NCI-H2107 (cell line): ENCODE measurements around the gene SLC25A13.
"Not testable (repeated sequence)": the region's sequence is repeated elsewhere in the genome, so short reads cannot be mapped to it uniquely, and the experiment has no call there.

Experiments
- DNase-seq: peaks from one replicate; lab custom pipeline; 2025; lab: John Stamatoyannopoulos, UW

SLC25A13 gene

GRCh38 chr7:96297446-96297845, 24.5 kb downstream of the SLC25A13 start:
- not testable (repeated sequence) for DNase-seq

- DNase-seq = not testable (repeated sequence)
Measured at GRCh38 chr7:96293911-96294310, 28.0 kb downstream of the SLC25A13 start.

- no peak for DNase-seq
Measured at GRCh38 chr7:96287559-96287958, 34.3 kb downstream of the SLC25A13 start.

GRCh38 chr7:96287132-96287531, 34.8 kb downstream of the SLC25A13 start:
- no peak for DNase-seq

- no peak for DNase-seq
Measured at GRCh38 chr7:96285579-96285978, 36.3 kb downstream of the SLC25A13 start.

GRCh38 chr7:96284835-96285234, 37.1 kb downstream of the SLC25A13 start:
- no peak for DNase-seq

GRCh38 chr7:96284240-96284639, 37.7 kb downstream of the SLC25A13 start:
- no peak for DNase-seq

- DNase-seq = no peak
Measured at GRCh38 chr7:96282835-96283234, 39.1 kb downstream of the SLC25A13 start.

- DNase-seq = no peak
Measured at GRCh38 chr7:96277921-96278320, 44.0 kb downstream of the SLC25A13 start.

GRCh38 chr7:96276019-96276418, 45.9 kb downstream of the SLC25A13 start:
- no peak for DNase-seq

- no peak for DNase-seq
Measured at GRCh38 chr7:96273716-96274115, 48.2 kb downstream of the SLC25A13 start.

GRCh38 chr7:96269246-96269994, 52.5 kb downstream of the SLC25A13 start:
- DNase-seq = no peak

- DNase-seq = no peak
Measured at GRCh38 chr7:96266580-96266979, 55.3 kb downstream of the SLC25A13 start.

GRCh38 chr7:96266015-96266414, 55.9 kb downstream of the SLC25A13 start:
- no peak for DNase-seq

- no peak for DNase-seq
Measured at GRCh38 chr7:96253964-96254363, 67.9 kb downstream of the SLC25A13 start.

GRCh38 chr7:96253441-96253840, 68.5 kb downstream of the SLC25A13 start:
- DNase-seq = no peak

- no peak for DNase-seq
Measured at GRCh38 chr7:96250776-96251361, 71.0 kb downstream of the SLC25A13 start.

- DNase-seq = no peak
Measured at GRCh38 chr7:96248405-96248804, 73.5 kb downstream of the SLC25A13 start.

- DNase-seq = no peak
Measured at GRCh38 chr7:96246919-96247318, 75.0 kb downstream of the SLC25A13 start.

GRCh38 chr7:96244992-96245292, 77.0 kb downstream of the SLC25A13 start:
- DNase-seq = no peak

GRCh38 chr7:96244244-96244991, 77.5 kb downstream of the SLC25A13 start:
- DNase-seq = no peak

GRCh38 chr7:96243241-96243640, 78.7 kb downstream of the SLC25A13 start:
- DNase-seq = no peak

GRCh38 chr7:96241855-96242254, 80.0 kb downstream of the SLC25A13 start:
- no peak for DNase-seq
